Posterior vena cava (tissue), 2 donors: Measurements from ENCODE around the gene CEP68. TPM values are rescaled to one million over a fixed set of nuclear protein-coding genes. Genes with fewer than 3 reads are reported as not detected.

Source experiments
- total RNA-seq, 2 donors: library from RNA; stranded (reverse); fragmentation: NEBNext Ultra II Directional; extraction: Animal tissue kit (Norgen Biotek cat#: 25700); gene quantifications; one replicate each; pipeline ENCODE4 v1.2.1, GENCODE V29; 2021
- donor health status: DM: yes; HTN: yes; CAD: no.
- donor health status: DM: yes; HTN: yes; CAD: no.

Gene CEP68
- total RNA-seq, 2 donors from 2014 or later, result 16.2 to 20.3 TPM

Other genes starting within 250 kb of the CEP68 start
- 10 to 100 TPM; 13.9 to 16.4 TPM for gene SLC1A4, start 67.0 kb upstream of the CEP68 start, total RNA-seq
- gene RAB1A, start 73.7 kb downstream of the CEP68 start, total RNA-seq, result 100 to 1,000 TPM; 138 to 146 TPM
- 100 to 1,000 TPM; 218 to 220 TPM for gene ACTR2, start 171.4 kb downstream of the CEP68 start, total RNA-seq